Right lobe of liver (tissue), 6 donors: ENCODE data around the gene LY6G6D. TPM values are rescaled to one million over a fixed set of nuclear protein-coding genes. Genes with fewer than 3 reads are reported as not detected.

Source experiments
- ATAC-seq, 4 donors: fragments of 200-7000 bp; cut with Tn5 transposase; one replicate each; pipeline ENCODE4 v1.9.1; 2020; ENCODE audit warnings: mild to moderate bottlenecking in 4 of 4, moderate library complexity in 4 of 4
- DNase-seq, 3 donors: peaks; one replicate each; pipeline ENCODE4 v3.0.0-alpha.2; 2020
- H3K27ac ChIP-seq, 3 donors: fragments of 200-600 bp; one replicate each; pipeline ENCODE4 v1.8.0; 2022
- H3K27me3 ChIP-seq, 2 donors: fragments of 200-600 bp; one replicate each; pipeline ENCODE4 v1.8.0; 2022
- H3K36me3 ChIP-seq, 4 donors: fragments of 200-600 bp; sonication (generic) in 1 of 4; one replicate each; pipeline versions ENCODE4 v1.5.1 to v1.8.0; 2017 to 2022; ENCODE audit warnings: control low read depth in 1 of 4
- H3K4me1 ChIP-seq, 4 donors: fragments of 200-600 bp; sonication (generic) in 1 of 4; one replicate each; pipeline versions ENCODE4 v1.5.1 to v1.8.0; 2017 to 2022; ENCODE audit warnings: control low read depth in 1 of 4
- H3K4me3 ChIP-seq, 3 donors: fragments of 200-600 bp; one replicate each; pipeline ENCODE4 v1.8.0; 2022
- H3K9me3 ChIP-seq, 4 donors: fragments of 200-600 bp; sonication (generic) in 1 of 4; one replicate each; pipeline versions ENCODE4 v1.5.1 to v1.8.0; 2017 to 2022; ENCODE audit warnings: control low read depth in 1 of 4
- POLR2A ChIP-seq: fragments of 450-650 bp; IDR thresholded peaks from one replicate; pipeline ENCODE4 v1.6.1; 2017; ENCODE audit warnings: antibody characterized with exemption, mild to moderate bottlenecking
- WGBS: methylation state at CpG from one replicate; pipeline ENCODE4 v1.1.6; 2018; ENCODE audit warnings: low coverage, low lambda C conversion rate; ENCODE audit not compliant: insufficient coverage; ENCODE audit errors: missing lambda C conversion rate; 5-methylcytosine and 5-hydroxymethylcytosine counted together
- intact Hi-C, 2 donors: fragments of 100-400 bp; cut with DNase I; formaldehyde crosslinking; loops; one replicate each; pipeline versions ENCODE4 v1.11.2 to v1.14.1; 2022
- total RNA-seq, 6 experiments: library from RNA; depleted of rRNA in 2 of 6; stranded (reverse); fragments of >200 nt in 2 of 6; fragmentation: NEBNext Ultra II Directional in 3 of 6; extraction: Animal tissue kit (Norgen Biotek cat#: 25700) in 3 of 6; gene quantifications; one replicate each; pipeline versions ENCODE4 v1.1.0 to v1.2.4, GENCODE V29; 2016 to 2023
- TF ChIP-seq, protein P1 (sequence below), 4 donors: fragments of 200-600 bp in 3 of 4; fragments of 450-650 bp in 1 of 4; IDR thresholded peaks; one replicate each; pipeline versions ENCODE4 v1.5.1 to v1.8.0; 2016 to 2022; ENCODE audit warnings: antibody characterized with exemption in 4 of 4, mild to moderate bottlenecking in 2 of 4
- donor health status: DM: no; HTN: yes; CAD: no.
- donor health status: DM: no; HTN: no; CAD: no.
- donor health status: DM: no; HTN: no; CAD: no.
- donor health status: DM: no; HTN: yes; CAD: no.
- donor health status: DM: no; HTN: yes; CAD: no.

The LY6G6D gene
- total RNA-seq, 6 experiments from 2014 or later = not detected

DNA sequence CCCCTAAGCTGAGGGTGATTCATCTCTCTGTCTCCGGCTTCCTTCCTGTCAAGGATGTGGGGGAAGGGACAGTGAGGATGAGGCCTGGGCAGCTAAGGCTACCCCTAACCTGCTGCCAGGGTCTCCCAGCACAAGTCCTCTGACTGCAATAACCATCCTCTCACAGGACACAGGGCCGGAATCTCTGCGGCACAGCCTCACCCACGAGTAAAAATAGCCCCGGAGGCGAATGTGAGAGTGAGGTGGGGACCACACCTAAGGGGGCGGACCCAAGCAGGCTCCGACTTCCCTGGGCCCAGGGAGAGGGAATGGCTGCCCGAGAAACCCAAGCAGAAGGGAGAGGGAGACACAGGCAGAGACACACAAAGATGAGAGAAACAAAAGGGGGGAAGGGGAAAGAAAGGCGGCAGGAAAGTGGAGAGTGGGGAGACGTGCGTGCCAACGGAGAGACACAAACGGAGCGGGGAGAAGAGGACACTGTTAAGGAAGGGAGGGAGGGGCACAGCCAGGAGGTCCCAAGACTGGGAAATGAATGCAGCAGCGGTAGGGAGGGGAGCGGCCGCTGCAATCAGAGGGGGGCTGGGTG lies 19.8 kb downstream of the LY6G6D start:
- Histone ChIP-seq H3K4me1 (peaks cover 0 to 38% (median 5%) of the 10 kb centered on the region in 4 donors), H3K36me3 (peaks cover 8 to 34% (median 15%) of the 10 kb centered on the region in 4 donors), H3K27ac (peak overlapping the region; percentile 68 to 97 (median 74)), H3K9me3 (no peaks in the 10 kb centered on the region), H3K27me3 (no peaks in the 10 kb centered on the region), H3K4me3 (peak overlapping the region; percentile 58 to 74 (median 71))
- peak in 2 of 4 donors; percentile 21 to 31 for ATAC-seq
- 15% methylated on average over 15 of the region's 18 CpGs for WGBS
- intact Hi-C loops = no loop called here
- peak in 1 of 3 donors; percentile 51 for DNase-seq
- TF ChIP-seq, protein P1, sequence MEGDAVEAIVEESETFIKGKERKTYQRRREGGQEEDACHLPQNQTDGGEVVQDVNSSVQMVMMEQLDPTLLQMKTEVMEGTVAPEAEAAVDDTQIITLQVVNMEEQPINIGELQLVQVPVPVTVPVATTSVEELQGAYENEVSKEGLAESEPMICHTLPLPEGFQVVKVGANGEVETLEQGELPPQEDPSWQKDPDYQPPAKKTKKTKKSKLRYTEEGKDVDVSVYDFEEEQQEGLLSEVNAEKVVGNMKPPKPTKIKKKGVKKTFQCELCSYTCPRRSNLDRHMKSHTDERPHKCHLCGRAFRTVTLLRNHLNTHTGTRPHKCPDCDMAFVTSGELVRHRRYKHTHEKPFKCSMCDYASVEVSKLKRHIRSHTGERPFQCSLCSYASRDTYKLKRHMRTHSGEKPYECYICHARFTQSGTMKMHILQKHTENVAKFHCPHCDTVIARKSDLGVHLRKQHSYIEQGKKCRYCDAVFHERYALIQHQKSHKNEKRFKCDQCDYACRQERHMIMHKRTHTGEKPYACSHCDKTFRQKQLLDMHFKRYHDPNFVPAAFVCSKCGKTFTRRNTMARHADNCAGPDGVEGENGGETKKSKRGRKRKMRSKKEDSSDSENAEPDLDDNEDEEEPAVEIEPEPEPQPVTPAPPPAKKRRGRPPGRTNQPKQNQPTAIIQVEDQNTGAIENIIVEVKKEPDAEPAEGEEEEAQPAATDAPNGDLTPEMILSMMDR (IDR thresholded peaks at IDR 0.05) = no peak
- TF ChIP-seq POLR2A = no peak

- intact Hi-C loops = no loop called here
- TF ChIP-seq POLR2A = peak; percentile 90
- TF ChIP-seq, protein P1 (IDR thresholded peaks at IDR 0.05) = no peak
- H3K27me3 ChIP-seq = no peaks in the 10 kb centered on the region
- WGBS = 0% methylated on average over 12 of the region's 24 CpGs
- H3K27ac ChIP-seq = peak within 1 kb of the TSS; percentile 87 to 97 (median 93)
- H3K36me3 ChIP-seq = peaks cover 8 to 29% (median 15%) of the 10 kb centered on the region in 4 donors
- peak within 1 kb of the TSS; percentile 58 to 74 (median 71) for H3K4me3 ChIP-seq
- DNase-seq = peak; percentile 85 to 89 (median 88)
- H3K4me1 ChIP-seq = peaks cover 0 to 42% (median 5%) of the 10 kb centered on the region in 4 donors
- peak; percentile 42 to 61 (median 54) for ATAC-seq
- no peaks in the 10 kb centered on the region for H3K9me3 ChIP-seq
Observed at GRCh38 chr6:31736021-31736767, 21.0 kb downstream of the LY6G6D start, which contains the start of gene CLIC1. CLIC1 (minus strand) TSS chr6:31736530; CDS start chr6:31736300, 230 bp downstream.

GRCh38 chr6:31736768-31737314 lies 21.7 kb downstream of the LY6G6D start:
- Histone ChIP-seq H3K36me3 (peaks cover 8 to 22% (median 14%) of the 10 kb centered on the region in 4 donors), H3K4me3 (peak overlapping the region; percentile 58 to 74 (median 71)), H3K9me3 (no peaks in the 10 kb centered on the region), H3K27ac (peak overlapping the region; percentile 87 to 97 (median 93)), H3K4me1 (peaks cover 0 to 42% (median 5%) of the 10 kb centered on the region in 4 donors), H3K27me3 (no peaks in the 10 kb centered on the region)
- ATAC-seq (no peak), DNase-seq (peak in 1 of 3 donors; percentile 33)
- WGBS = 37% methylated on average over 7 of the region's 10 CpGs
- intact Hi-C loops = no loop called here
- TF ChIP-seq POLR2A = no peak
- TF ChIP-seq, protein P1 (IDR thresholded peaks at IDR 0.05) = no peak

- ATAC-seq = no peak
- peaks cover 5 to 16% (median 11%) of the 10 kb centered on the region in 4 donors for H3K36me3 ChIP-seq
- H3K4me3 ChIP-seq = peak overlapping the region in 1 of 3 donors; percentile 74
- TF ChIP-seq POLR2A = no peak
- TF ChIP-seq, protein P1 (IDR thresholded peaks at IDR 0.05) = no peak
- peak overlapping the region; percentile 87 to 97 (median 93) for H3K27ac ChIP-seq
- H3K27me3 ChIP-seq = no peaks in the 10 kb centered on the region
- 24% methylated on average over 7 of the region's 7 CpGs for WGBS
- no peak for DNase-seq
- peaks cover 0 to 42% (median 5%) of the 10 kb centered on the region in 4 donors for H3K4me1 ChIP-seq
- no peaks in the 10 kb centered on the region for H3K9me3 ChIP-seq
- intact Hi-C loops = no loop called here
Observed at GRCh38 chr6:31737315-31737990, 22.3 kb downstream of the LY6G6D start.
